Cardiac muscle cell (in vitro differentiated cells and primary cell): ENCODE measurements around the gene SMPDL3A. TPM values are rescaled to one million over a fixed set of nuclear protein-coding genes. Genes with fewer than 3 reads are reported as not detected.
A peak's percentile ranks its signal among the peaks of the same experiment; 100 is the strongest.

Experiments used
- DNase-seq, 2 donors: peaks; one replicate each; pipeline versions ENCODE4 v3.0.0 to v3.0.0-alpha.2; 2010 to 2017; ENCODE audit warnings: low read depth in 1 of 2, low spot score in 1 of 2
- H3K27ac ChIP-seq: fragments of 200-600 bp; sonication (generic); 2 replicates; pipeline ENCODE4 v1.5.1; 2016
- H3K27me3 ChIP-seq: fragments of 200-600 bp; sonication (generic); 2 replicates; pipeline ENCODE4 v1.6.0; 2016; ENCODE audit warnings: control low read depth
- H3K36me3 ChIP-seq: fragments of 200-600 bp; sonication (generic); 2 replicates; pipeline ENCODE4 v1.5.1; 2016; ENCODE audit warnings: control low read depth
- H3K4me1 ChIP-seq: fragments of 200-600 bp; sonication (generic); 2 replicates; pipeline ENCODE4 v1.8.1; 2017; ENCODE audit warnings: low read depth, mild to moderate bottlenecking, mixed run types
- H3K4me3 ChIP-seq: fragments of 200-600 bp; sonication (generic); 2 replicates; pipeline ENCODE4 v1.5.1; 2016; ENCODE audit warnings: mild to moderate bottlenecking
- H3K9me3 ChIP-seq: fragments of 200-600 bp; sonication (generic); 2 replicates; pipeline ENCODE4 v1.5.1; 2017; ENCODE audit warnings: low read depth, mild to moderate bottlenecking, control low read depth
- CTCF ChIP-seq: IDR thresholded peaks from 2 replicates; pipeline ENCODE4 v1.5.1; 2012; ENCODE audit warnings: low read depth, mild to moderate bottlenecking, low read length
- polyA plus RNA-seq: library from polyadenylated mRNA; unstranded; fragments of >200 nt; fragmentation: Nextera tagmentation; extraction: Ambion mirVana; gene quantifications from 2 replicates; pipeline ENCODE4 v1.2.1, GENCODE V29; 2016
- total RNA-seq: library from RNA; depleted of rRNA; stranded (reverse); fragments of >200 nt; gene quantifications from 2 replicates; pipeline ENCODE4 v1.2.3, GENCODE V29; 2016

SMPDL3A gene
- total and polyA plus RNA-seq, 2 experiments from 2014 or later, result 1.4 to 6.1 TPM

- Histone ChIP-seq H3K36me3 (no peaks in the 10 kb centered on the region), H3K27me3 (no peaks in the 10 kb centered on the region), H3K4me1 (peaks cover 3% of the 10 kb centered on the region), H3K9me3 (no peaks in the 10 kb centered on the region), H3K27ac (no peak overlapping the region), H3K4me3 (no peak overlapping the region)
- peak in 1 of 2 donors; percentile 5 for DNase-seq
- no peak for TF ChIP-seq CTCF
These were observed 35.4 kb upstream of the SMPDL3A start for GRCh38 chr6:122753688-122754056.

- TF ChIP-seq CTCF, result no peak
- no peaks in the 10 kb centered on the region for H3K9me3 ChIP-seq
- H3K36me3 ChIP-seq, result no peaks in the 10 kb centered on the region
- DNase-seq, result no peak
- H3K4me1 ChIP-seq, result peaks cover 3% of the 10 kb centered on the region
- H3K27me3 ChIP-seq, result no peaks in the 10 kb centered on the region
- H3K27ac ChIP-seq, result no peak overlapping the region
- H3K4me3 ChIP-seq, result no peak overlapping the region
These were observed 34.8 kb upstream of the SMPDL3A start for GRCh38 chr6:122754191-122754731.

GRCh38 chr6:122755901-122756300 lies 33.2 kb upstream of the SMPDL3A start:
- Histone ChIP-seq H3K4me1 (peaks cover 3% of the 10 kb centered on the region), H3K4me3 (no peak overlapping the region), H3K27me3 (no peaks in the 10 kb centered on the region), H3K36me3 (no peaks in the 10 kb centered on the region), H3K9me3 (no peaks in the 10 kb centered on the region), H3K27ac (no peak overlapping the region)
- no peak for TF ChIP-seq CTCF
- DNase-seq, result no peak

GRCh38 chr6:122758927-122759334 lies 30.1 kb upstream of the SMPDL3A start:
- Histone ChIP-seq H3K27ac (no peak overlapping the region), H3K4me3 (no peak overlapping the region), H3K4me1 (peaks cover 7% of the 10 kb centered on the region), H3K27me3 (no peaks in the 10 kb centered on the region), H3K36me3 (no peaks in the 10 kb centered on the region), H3K9me3 (no peaks in the 10 kb centered on the region)
- TF ChIP-seq CTCF, result no peak
- no peak for DNase-seq

- Histone ChIP-seq H3K4me3 (no peak overlapping the region), H3K9me3 (no peaks in the 10 kb centered on the region), H3K36me3 (no peaks in the 10 kb centered on the region), H3K4me1 (peaks cover 7% of the 10 kb centered on the region), H3K27ac (no peak overlapping the region), H3K27me3 (no peaks in the 10 kb centered on the region)
- TF ChIP-seq CTCF, result no peak
- DNase-seq, result no peak
These were observed 28.7 kb upstream of the SMPDL3A start for GRCh38 chr6:122760330-122760729.

- no peak overlapping the region for H3K27ac ChIP-seq
- H3K4me3 ChIP-seq, result no peak overlapping the region
- H3K4me1 ChIP-seq, result peaks cover 6% of the 10 kb centered on the region
- DNase-seq, result no peak
- no peaks in the 10 kb centered on the region for H3K9me3 ChIP-seq
- H3K27me3 ChIP-seq, result peaks cover 13% of the 10 kb centered on the region
- TF ChIP-seq CTCF, result no peak
- H3K36me3 ChIP-seq, result no peaks in the 10 kb centered on the region
These were observed 22.8 kb upstream of the SMPDL3A start for GRCh38 chr6:122766256-122766655.
